HTERT RPE-1 (cell line): Measurements from ENCODE around the gene HAUS7.
"Not testable (repeated sequence)": the region's sequence is repeated elsewhere in the genome, so short reads cannot be mapped to it uniquely, and the experiment has no call there.

Source experiments
- in situ Hi-C: fragments of 300-500 bp; cut with MboI; formaldehyde crosslinking; loops from 4 replicates; pipeline ENCODE4 v1.14.3; 2020; ENCODE audit warnings: low sequenced_read_pairs

The HAUS7 gene

DNA sequence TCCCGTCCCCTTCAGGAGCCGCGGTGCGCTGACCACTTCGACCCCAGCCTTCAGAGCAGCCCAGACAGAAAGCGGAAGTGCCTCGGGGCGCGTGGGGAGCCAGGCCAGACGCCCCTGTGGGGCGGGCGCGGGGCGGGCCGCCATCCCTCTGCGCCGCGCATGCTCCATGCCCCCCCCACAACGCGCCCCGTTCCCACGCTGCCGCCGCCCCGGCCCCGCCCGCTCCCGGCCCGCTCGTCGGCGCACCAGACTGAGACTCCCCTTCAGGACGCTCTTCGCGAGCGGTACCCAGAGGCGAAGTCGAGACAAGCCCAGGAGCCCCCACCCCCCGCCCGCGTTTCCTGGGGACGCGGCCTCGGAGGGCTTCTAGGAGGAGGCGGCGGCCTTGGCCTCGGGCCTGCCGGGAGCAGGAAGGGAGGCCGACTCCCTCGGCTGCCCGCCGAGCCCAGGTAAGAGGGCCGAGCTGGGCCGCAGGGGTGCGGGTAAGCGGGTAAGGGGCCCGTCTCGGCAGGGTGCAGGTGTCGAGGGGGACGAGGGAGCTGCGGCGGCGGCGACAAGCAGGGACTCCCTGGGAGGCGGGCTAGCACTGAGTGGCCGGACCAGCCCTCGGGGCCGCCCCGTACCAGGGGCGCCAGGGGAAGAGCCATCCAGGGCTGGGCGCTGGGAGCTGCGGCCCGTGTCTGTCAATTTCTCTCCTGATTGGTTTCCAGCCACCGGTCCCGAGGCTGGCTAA is 59.0 kb downstream of the HAUS7 start, which contains the start of gene ZFP92:
TSS of gene ZFP92 (plus strand) at position 218 of the 733 bp plus-strand sequence. CDS start 6,851 bp downstream, outside the sequence.
- in situ Hi-C loops: no loop called here

- in situ Hi-C loops: no loop called here
These were observed 59.5 kb downstream of the HAUS7 start for GRCh38 chrX:153410888-153411254.

- in situ Hi-C loops: no loop called here
These were observed 60.0 kb downstream of the HAUS7 start for GRCh38 chrX:153410373-153410772.

- in situ Hi-C loops: no loop called here
These were observed 60.8 kb downstream of the HAUS7 start for GRCh38 chrX:153409414-153410101.

DNA sequence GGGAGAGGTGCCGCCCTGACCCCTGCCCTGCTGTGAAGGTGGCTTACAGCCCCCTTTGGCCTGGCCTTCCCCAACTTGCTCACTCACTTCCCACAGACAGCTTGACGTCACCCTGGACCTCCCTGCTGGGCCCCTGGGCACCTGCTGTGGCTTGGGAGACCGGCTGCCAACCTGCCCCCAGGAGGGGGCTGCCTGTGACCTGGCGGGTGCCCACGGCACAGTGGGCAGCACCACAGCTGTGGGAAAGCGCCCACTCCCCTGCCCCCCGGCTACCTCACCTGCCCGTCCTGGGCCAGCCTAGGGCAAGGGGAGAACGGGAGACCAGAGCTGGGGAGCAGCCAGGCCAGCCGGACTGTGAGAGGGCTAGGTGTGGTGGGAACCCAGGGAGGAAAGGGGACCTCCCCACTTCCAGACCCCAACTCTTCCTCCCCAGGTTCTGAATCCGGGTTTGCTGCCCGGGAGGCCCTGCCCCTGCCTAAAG is 61.5 kb downstream of the HAUS7 start:
- in situ Hi-C loops: no loop called here

GRCh38 chrX:153408221-153408721 is 62.1 kb downstream of the HAUS7 start:
- in situ Hi-C loops: no loop called here

GRCh38 chrX:153407736-153408135 is 62.6 kb downstream of the HAUS7 start:
- in situ Hi-C loops: no loop called here

DNA sequence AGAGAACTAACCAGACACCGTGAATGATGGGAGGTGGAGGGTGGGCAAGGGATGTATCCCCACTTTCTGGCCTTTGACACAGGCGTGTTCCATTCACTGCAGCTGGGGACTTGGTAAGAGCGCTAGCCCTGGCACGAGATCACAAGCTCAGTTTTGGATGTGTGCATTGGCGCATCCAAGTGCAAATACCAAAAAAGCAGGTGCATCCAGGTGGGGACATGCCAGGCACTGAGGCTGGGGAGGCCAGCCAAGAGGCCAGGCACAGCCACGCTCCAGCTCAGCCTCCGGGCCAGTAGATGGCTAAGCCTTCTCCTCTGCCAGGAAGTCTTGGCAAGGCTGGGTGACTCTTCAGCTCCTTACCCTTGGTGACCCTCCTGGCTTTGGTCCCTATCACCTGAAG is 63.5 kb downstream of the HAUS7 start:
- in situ Hi-C loops: no loop called here

- in situ Hi-C loops: no loop called here
These were observed 64.4 kb downstream of the HAUS7 start for GRCh38 chrX:153406011-153406410.

- in situ Hi-C loops: no loop called here
These were observed 65.0 kb downstream of the HAUS7 start for GRCh38 chrX:153405426-153405825.

GRCh38 chrX:153404333-153404732 is 66.0 kb downstream of the HAUS7 start:
- in situ Hi-C loops: not testable (repeated sequence)

- in situ Hi-C loops: no loop called here
These were observed 69.1 kb downstream of the HAUS7 start, which contains the start of gene PNMA6E for GRCh38 chrX:153401133-153401764. PNMA6E (minus strand) TSS chrX:153401350; CDS start chrX:153398849, 2,501 bp downstream.

DNA sequence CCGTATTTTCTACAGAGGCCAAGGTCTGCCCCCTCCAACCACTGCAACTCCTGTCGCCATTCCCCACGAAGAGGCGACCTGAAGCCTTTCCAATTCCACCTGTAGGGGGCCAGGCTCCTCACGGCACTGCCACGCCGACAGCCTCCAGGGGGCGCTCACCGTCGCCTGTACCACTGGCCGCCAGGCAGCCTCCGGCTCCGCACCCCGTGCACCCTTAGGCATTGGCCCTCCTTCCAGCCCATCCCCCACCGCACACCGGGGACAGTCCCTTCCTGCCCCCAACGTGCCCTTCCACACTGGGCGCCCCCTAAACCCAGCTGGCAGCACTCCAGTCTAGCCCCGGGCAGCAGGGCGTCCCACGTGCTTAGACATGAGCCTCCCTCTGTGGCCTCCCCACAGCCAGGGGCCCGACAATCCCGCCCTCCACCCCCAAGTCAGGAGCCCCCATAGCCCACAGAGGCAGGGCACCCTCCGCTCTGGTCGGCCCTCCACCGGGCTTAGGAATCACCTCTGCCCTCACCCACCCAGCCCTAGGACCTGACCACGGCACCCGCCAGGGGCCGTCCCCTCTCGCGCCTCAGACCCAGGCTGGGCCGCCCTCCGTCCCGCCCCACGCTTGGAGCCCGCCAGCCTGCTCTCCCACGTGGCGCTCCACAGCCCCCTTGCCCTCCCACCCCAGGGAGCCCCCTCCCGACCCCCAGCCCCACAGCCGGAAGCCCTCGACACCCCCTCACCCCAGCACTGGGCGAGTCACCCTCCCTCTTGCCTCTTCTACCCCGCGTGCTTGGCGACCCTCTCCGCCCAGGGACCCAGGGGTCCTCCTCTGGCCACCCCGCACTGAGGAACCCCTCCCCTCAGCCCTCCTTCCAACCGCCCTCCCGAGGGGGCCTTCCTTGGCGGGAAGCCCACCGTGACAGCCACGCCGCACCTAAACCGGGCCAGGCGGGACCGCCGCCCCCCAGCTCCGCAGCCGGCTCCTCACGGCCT is 69.9 kb downstream of the HAUS7 start:
- in situ Hi-C loops: no loop called here

DNA sequence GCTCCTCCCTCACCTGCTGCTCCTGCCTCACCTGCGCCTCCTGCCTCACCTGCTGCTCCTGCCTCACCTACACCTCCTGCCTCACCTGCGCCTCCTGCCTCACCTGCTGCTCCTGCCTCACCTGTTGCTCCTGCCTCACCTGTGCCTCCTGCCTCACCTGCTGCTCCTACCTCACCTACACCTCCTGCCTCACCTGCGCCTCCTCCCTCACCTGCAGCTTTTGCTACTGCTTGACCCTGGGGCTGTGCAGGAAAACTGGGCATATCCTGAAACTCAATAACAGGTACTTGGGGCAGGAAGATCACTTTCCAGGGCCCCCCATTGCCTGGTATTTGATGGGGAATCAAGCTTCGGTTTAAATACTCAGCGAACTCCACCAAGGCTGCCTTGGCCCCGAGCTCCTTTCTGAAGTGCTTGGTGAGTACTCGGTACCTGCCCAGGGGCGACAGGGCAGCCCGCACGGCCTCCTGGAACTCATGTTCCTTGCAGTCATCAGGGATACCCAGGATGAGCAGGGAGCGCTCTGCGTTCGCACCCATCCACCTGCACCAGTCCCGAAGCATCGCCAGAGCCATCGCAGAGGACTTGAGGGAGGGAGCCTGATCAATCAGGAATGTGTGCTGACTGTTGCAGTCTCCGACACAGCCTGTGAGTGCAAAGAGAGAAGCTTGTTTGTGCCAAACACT is 72.0 kb downstream of the HAUS7 start:
- in situ Hi-C loops: no loop called here
